ENCODE data around the gene CHCHD1. TPM values are rescaled to one million over a fixed set of nuclear protein-coding genes. Genes with fewer than 3 reads are reported as not detected.
"Not testable (repeated sequence)": the region's sequence is repeated elsewhere in the genome, so short reads cannot be mapped to it uniquely, and the experiment has no call there.

The CHCHD1 gene
- total RNA-seq = 1 to 10 TPM; 6.6 to 7.6 TPM
- total RNA-seq = 8.5 to 34.8 reads per million in 2 donors

DNA sequence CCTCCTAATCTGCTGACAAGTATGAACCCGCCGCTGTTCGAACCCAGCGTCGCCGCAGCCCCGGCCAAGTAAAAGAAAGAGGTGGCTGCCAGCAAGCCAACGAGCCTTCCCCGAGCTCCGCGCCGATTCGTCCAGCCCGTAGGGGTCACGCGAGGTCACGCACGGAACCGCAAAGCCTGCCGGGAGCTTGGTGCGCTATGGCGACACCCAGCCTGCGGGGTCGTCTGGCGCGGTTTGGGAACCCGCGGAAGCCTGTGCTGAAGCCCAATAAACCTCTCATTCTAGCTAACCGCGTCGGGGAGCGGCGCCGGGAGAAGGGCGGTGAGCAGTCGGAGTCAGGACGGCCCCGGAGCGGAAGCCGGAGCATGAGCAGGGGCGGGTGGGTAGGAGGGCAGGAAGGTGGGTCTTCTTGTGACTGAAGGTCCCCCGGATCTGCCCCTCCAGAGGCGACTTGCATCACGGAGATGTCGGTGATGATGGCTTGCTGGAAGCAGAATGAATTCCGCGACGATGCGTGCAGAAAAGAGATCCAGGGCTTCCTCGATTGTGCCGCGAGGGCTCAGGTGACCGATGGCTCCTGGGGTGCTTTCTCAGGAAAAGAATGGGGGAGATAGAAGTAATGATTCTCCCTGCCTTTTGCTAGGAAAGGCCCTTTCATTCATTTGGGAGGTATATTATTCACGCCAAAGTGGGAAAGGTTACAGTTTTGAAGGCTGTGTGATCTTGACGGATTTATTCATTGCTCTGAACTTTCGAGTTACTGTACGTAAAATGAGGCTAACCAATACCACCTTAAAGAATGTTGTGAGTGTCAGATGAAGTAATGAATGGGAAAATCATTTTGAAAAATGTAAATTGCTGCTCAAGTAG lies at the start of gene CHCHD1:
TSS of gene CHCHD1 (plus strand) at position 170 of the 870 bp plus-strand sequence. CDS start at position 198, 28 bp downstream.
- peak; percentile 70 for ATAC-seq
- H3K4me3 Mint-ChIP-seq = peak within 1 kb of the TSS; percentile 100
- peaks cover 2% of the 10 kb centered on the region for H3K36me3 Mint-ChIP-seq (ENCODE audit: low read depth)
- H3K4me1 Mint-ChIP-seq = peaks cover 46% of the 10 kb centered on the region
- H3K27me3 Mint-ChIP-seq = no peaks in the 10 kb centered on the region
- peak; percentile 82 to 86 (median 83) for DNase-seq
- H3K27ac Mint-ChIP-seq = peak within 1 kb of the TSS; percentile 97
- H3K9me3 ChIP-seq (ENCODE audit: control insufficient read depth, low read length, poor library complexity, severe bottlenecking) = no peaks in the 10 kb centered on the region

DNA sequence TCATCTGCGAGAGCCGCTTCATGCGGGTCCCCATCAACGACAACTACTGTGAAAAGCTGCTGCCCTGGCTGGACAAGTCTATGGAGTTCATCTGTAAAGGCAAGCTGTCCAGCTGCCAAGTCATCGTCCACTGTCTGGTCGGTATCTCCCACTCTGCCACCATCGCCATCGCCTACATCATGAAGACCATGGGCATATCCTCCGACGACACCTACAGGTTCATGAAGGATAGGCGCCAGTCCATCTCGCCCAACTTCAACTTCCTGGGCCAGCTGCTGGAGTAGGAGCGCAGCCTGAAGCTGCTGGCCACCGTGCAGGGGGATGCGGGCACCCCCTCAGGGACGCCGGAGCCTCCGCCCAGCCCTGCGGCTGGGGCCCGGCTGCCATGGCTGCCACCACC lies 49.4 kb upstream of the CHCHD1 start:
- H3K4me3 Mint-ChIP-seq = peak overlapping the region; percentile 36
- H3K9me3 ChIP-seq (ENCODE audit: control insufficient read depth, low read length, poor library complexity, severe bottlenecking) = no peaks in the 10 kb centered on the region
- H3K4me1 Mint-ChIP-seq = peaks cover 17% of the 10 kb centered on the region
- DNase-seq = no peak
- peaks cover 4% of the 10 kb centered on the region for H3K36me3 Mint-ChIP-seq (ENCODE audit: low read depth)
- ATAC-seq = no peak
- no peaks in the 10 kb centered on the region for H3K27me3 Mint-ChIP-seq
- no peak overlapping the region for H3K27ac Mint-ChIP-seq

DNA sequence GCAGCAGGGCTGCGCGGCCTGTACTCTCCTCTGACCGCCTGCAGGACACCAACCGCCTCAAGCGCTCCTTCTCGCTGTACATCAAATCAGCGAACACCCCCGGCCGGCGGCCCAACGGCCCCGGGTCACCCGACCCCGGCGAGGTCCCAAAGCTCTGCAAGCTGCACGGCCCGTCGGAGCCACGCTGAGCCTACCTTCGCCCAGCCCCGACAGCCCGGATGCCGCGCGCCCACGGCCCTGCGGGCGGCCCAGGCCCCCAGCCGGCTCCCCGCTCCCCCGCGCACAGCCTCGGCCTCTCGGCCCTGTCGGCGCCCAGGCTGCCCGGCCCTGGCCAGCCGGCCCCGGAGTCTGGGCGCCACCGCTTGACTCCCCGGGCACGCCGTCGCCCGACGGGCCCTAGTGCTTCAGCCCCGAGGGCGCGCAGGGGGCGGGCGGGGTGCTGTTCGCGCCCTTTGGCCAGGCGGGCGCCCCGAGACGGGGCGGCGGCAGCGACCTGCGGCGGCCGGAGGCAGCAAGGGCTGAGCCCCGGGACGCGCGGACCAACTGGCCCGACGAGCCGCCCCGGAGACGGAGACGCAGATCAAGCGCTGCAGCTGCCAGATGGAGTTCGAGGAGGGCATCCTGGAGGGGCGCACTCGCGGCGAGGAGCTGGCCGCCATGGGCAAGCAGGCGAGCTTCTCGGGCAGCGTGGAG lies 48.8 kb upstream of the CHCHD1 start:
- no peaks in the 10 kb centered on the region for H3K9me3 ChIP-seq (ENCODE audit: control insufficient read depth, low read length, poor library complexity, severe bottlenecking)
- DNase-seq (no peak), ATAC-seq (no peak)
- H3K4me3 Mint-ChIP-seq = no peak overlapping the region
- peaks cover 4% of the 10 kb centered on the region for H3K36me3 Mint-ChIP-seq (ENCODE audit: low read depth)
- H3K27me3 Mint-ChIP-seq = no peaks in the 10 kb centered on the region
- H3K27ac Mint-ChIP-seq = no peak overlapping the region
- peaks cover 17% of the 10 kb centered on the region for H3K4me1 Mint-ChIP-seq

DNA sequence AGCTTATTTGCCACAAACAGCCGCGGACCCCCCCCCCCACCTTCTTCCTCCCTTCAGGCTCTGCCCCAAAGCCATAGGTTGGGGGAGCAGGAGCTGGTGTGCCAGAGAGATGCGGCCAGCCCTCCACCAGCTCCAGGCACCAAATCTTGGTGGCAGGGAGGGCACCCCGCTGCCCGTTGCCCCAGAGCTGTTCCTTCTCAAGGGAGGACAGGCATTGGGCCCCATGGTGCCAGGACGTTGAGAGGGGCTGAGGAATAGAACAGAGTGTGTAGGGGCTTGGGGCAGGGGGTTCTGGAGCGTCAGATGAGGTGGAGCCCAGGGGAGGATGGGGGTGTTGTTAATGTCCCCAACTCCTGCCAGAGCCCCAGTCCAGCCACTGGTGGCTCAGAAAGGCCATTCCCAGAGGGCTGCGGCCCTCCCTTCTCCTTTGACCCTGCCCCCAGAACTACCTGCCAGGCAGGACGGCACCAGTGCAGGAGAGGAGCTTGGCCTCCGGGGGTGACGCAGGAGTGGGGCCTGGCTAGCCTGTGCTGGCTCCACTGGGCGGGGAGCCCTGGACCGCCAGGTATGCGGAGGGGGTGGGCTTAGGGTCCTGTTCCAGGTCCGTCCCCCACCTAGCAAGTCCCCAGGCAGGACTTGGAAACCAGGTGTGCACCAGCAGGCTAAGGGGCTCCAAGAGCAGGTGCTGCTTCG lies 47.7 kb upstream of the CHCHD1 start:
- Mint-ChIP-seq H3K4me3 (no peak overlapping the region), H3K36me3 (ENCODE audit: low read depth) (peaks cover 4% of the 10 kb centered on the region), H3K27me3 (no peaks in the 10 kb centered on the region), H3K27ac (no peak overlapping the region), H3K4me1 (peaks cover 17% of the 10 kb centered on the region)
- H3K9me3 ChIP-seq (ENCODE audit: control insufficient read depth, low read length, poor library complexity, severe bottlenecking) = no peaks in the 10 kb centered on the region
- no peak for DNase-seq
- ATAC-seq = no peak

DNA sequence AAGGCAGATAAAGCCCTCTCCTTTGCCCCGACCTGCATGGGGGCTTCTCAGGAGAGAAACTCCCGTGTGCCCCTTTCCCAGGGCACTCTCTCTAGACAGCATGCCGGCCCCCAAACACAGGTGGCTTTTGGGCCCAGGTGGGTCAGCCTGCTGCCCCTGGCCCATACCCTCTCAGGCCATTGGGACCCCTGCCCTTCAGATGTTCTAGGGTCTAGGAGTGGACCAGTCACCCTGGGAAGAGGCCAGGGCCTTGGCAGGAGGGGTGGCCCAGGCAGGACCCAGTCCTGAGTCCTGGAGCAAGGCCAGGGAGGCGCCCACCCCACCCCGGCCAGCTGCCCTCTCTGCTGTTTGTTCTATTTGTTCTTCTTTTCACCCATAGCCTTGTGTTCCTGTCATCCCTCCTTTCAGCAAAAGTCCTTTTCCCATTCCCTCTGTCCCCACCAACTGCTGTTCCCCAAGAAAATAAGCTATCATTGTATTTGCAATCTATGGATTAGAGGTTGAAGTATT lies 47.0 kb upstream of the CHCHD1 start:
- ATAC-seq = no peak
- Mint-ChIP-seq H3K27ac (no peak overlapping the region), H3K36me3 (ENCODE audit: low read depth) (peaks cover 4% of the 10 kb centered on the region)

DNA sequence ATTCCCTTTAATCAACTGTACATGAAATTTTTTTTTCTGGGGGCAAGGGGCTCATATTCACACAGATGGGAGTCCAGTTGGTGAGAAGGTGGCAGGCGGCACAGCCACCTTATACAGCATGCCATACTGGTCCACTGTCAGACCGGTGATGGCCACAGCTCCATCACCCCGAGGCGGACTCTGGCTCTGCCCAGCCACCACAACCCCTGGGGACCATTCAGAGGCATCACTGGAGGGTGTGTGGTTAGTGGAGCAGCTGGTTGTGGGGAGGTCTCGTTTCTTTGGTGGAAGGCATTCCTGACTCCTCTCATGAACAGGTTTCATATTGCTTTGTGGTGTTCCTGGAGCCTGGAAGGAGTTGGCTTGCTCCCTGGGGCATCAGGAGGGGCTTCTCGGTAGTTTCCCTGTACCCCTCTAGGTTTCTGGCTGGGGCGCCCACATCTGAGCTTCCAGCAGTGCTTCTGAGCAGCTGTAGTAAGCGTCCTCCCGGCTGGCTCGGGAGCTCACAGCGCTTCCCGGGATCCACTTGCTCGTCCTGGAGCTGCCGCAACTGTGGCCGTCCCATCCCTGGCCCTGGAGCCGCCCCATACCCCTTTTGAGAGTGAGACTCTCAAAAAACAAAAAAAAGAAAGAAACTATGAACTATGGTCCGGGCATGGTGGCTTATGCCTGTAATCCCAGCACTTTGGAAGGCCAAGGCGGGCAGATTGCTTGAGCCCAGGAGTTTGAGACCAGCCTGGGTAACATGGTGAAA lies 41.2 kb upstream of the CHCHD1 start:
- DNase-seq; H3K27me3 Mint-ChIP-seq; H3K9me3 ChIP-seq (ENCODE audit: control insufficient read depth, low read length, poor library complexity, severe bottlenecking); ATAC-seq; H3K36me3 Mint-ChIP-seq (ENCODE audit: low read depth); H3K27ac Mint-ChIP-seq; H3K4me3 Mint-ChIP-seq: not testable (repeated sequence)
- H3K4me1 Mint-ChIP-seq = peaks cover 12% of the 10 kb centered on the region

More for the DNA sequence above, 47.0 kb upstream of the CHCHD1 start:
- no peaks in the 10 kb centered on the region for H3K27me3 Mint-ChIP-seq
- no peak for DNase-seq
- no peak overlapping the region for H3K4me3 Mint-ChIP-seq
- H3K4me1 Mint-ChIP-seq = peaks cover 14% of the 10 kb centered on the region
- no peaks in the 10 kb centered on the region for H3K9me3 ChIP-seq (ENCODE audit: control insufficient read depth, low read length, poor library complexity, severe bottlenecking)

DNA sequence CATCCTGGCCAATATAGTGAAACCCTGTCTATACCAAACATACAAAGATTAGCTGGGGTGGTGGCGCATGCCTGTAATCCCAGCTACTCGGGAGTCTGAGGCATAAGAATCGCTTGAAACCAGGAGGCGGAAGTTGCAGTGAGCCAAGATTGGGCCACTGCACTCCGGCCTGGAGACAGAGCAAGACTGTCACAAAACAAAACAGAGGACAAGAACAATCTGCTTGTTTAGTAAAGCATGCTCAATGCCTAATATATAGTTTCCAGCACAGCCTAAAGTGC lies 39.5 kb upstream of the CHCHD1 start:
- no peak for ATAC-seq
- no peak for DNase-seq
- no peaks in the 10 kb centered on the region for H3K9me3 ChIP-seq (ENCODE audit: control insufficient read depth, low read length, poor library complexity, severe bottlenecking)
- H3K4me1 Mint-ChIP-seq = peaks cover 17% of the 10 kb centered on the region
- H3K27me3 Mint-ChIP-seq = no peaks in the 10 kb centered on the region
- peaks cover 5% of the 10 kb centered on the region for H3K36me3 Mint-ChIP-seq (ENCODE audit: low read depth)
- H3K27ac Mint-ChIP-seq = peak overlapping the region; percentile 100
- peak overlapping the region; percentile 47 for H3K4me3 Mint-ChIP-seq

DNA sequence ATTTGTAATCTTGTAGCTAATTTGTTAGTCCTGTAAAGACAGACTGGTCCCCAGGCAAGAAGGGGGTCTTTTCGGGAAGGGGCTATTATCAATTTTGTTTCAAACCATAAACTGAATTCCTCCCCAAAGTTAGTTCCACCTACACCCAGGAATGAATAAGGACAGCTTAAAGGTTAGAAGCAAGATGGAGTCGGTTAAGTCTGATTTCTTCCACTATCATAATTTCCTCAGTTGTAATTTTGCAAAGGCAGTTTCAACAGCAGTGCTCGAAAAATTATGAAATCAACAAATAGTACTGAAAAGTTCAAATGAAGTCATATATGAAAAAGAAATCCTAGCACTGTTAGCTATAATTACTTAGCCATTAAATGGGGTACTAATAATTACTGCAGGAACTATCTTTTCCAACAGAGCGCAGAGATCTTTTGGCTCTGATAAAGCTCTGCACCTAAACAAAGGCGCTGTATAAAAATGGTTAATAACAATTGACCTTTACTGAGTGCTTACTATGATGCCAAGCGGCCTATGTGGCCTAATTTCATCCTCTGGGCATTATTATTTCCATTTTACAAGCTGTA lies 38.4 kb upstream of the CHCHD1 start:
- H3K36me3 Mint-ChIP-seq (ENCODE audit: low read depth) = peaks cover 5% of the 10 kb centered on the region
- H3K27me3 Mint-ChIP-seq = no peaks in the 10 kb centered on the region
- no peak for DNase-seq
- H3K4me3 Mint-ChIP-seq = peak overlapping the region; percentile 100
- peaks cover 17% of the 10 kb centered on the region for H3K4me1 Mint-ChIP-seq
- H3K9me3 ChIP-seq (ENCODE audit: control insufficient read depth, low read length, poor library complexity, severe bottlenecking) = no peaks in the 10 kb centered on the region
- no peak for ATAC-seq
- H3K27ac Mint-ChIP-seq = peak overlapping the region; percentile 100

DNA sequence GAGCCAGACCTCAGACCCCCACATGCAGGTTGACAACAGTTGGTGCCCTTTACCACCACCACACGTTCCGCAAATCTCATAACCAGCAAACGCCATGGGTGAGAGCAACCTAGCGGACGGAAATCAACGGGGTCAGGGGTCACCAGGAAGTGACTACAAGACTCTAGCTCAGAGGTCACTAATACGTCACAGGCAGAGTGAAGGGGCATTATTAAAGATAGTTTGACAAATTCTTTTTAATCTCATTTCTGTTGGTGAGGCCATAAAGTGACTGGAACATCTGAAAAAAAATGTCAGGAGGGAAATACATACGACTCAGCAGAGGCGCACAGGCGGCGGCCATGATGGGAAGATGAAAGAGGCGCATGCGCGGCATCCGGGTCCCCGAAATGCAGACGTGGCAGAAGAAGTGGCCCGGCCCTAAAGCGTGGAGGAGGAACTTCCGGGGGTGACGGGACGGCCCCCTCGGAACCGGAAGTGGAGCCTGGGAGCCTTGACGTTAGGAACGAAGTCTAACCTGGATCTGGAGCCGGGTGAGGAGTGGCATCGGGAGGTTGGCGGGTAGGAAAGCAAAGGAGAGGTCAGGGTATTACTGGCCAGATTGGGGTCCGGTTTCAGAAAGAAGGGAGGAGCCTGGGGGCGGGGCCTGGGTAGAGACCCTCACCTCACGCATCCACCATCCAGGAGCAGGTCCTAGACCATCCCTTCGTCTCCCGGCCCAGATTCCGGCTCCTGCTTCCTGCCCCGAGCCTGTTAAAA lies 37.8 kb upstream of the CHCHD1 start, which contains the start of gene SEC24C:
TSS of gene SEC24C (plus strand) at position 468 of the 759 bp plus-strand sequence. CDS start 2,461 bp downstream, outside the sequence.
- peaks cover 5% of the 10 kb centered on the region for H3K36me3 Mint-ChIP-seq (ENCODE audit: low read depth)

DNA sequence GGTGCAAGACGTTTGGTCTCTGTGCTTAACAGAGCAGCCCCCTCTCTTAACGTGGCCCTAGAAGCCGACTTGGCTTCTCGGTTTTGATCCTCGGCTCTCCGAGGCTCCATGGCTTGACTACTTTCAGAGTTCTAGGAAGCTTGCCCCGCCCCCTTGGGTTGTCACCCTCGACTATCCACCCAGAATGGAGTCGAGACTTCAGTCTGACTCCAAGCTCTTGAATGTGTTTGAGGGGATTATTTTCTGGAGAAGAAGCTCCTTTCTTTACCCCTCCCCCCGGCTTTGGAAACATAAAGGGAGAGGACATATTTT lies 37.2 kb upstream of the CHCHD1 start:
- peak overlapping the region; percentile 100 for H3K27ac Mint-ChIP-seq
- peaks cover 24% of the 10 kb centered on the region for H3K4me1 Mint-ChIP-seq
- DNase-seq (peak in 2 of 3 donors; percentile 29 to 41), ATAC-seq (peak; percentile 42)
- peak overlapping the region; percentile 100 for H3K4me3 Mint-ChIP-seq
- no peaks in the 10 kb centered on the region for H3K9me3 ChIP-seq (ENCODE audit: control insufficient read depth, low read length, poor library complexity, severe bottlenecking)
- H3K36me3 Mint-ChIP-seq (ENCODE audit: low read depth) = peaks cover 5% of the 10 kb centered on the region
- H3K27me3 Mint-ChIP-seq = no peaks in the 10 kb centered on the region

More for the DNA sequence above, 37.8 kb upstream of the CHCHD1 start, which contains the start of gene SEC24C:
- ATAC-seq (peak; percentile 89), DNase-seq (peak; percentile 90 to 92 (median 91))
- Mint-ChIP-seq H3K27ac (peak within 1 kb of the TSS; percentile 100), H3K4me3 (peak within 1 kb of the TSS; percentile 100), H3K4me1 (peaks cover 20% of the 10 kb centered on the region), H3K27me3 (no peaks in the 10 kb centered on the region)
- no peaks in the 10 kb centered on the region for H3K9me3 ChIP-seq (ENCODE audit: control insufficient read depth, low read length, poor library complexity, severe bottlenecking)

DNA sequence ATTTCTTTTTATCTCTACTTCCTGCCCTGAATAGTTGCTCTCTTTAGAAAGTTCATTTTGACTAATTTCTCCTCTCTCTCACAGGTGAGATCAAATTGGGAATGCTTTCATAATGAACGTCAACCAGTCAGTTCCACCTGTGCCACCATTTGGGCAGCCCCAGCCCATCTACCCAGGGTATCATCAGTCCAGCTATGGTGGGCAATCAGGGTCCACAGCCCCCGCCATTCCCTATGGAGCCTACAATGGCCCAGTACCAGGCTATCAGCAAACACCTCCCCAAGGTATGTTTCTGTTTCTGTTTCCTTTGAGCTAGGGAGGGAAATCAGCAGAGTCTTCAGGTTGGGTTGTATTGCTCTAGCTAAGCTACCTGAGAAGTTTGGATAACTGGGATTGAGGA lies 35.1 kb upstream of the CHCHD1 start:
- no peak for ATAC-seq
- Mint-ChIP-seq H3K4me3 (peak overlapping the region; percentile 73), H3K4me1 (peaks cover 38% of the 10 kb centered on the region), H3K27ac (peak overlapping the region; percentile 16), H3K27me3 (no peaks in the 10 kb centered on the region), H3K36me3 (ENCODE audit: low read depth) (peaks cover 13% of the 10 kb centered on the region)
- DNase-seq = no peak
- H3K9me3 ChIP-seq (ENCODE audit: control insufficient read depth, low read length, poor library complexity, severe bottlenecking) = no peaks in the 10 kb centered on the region

DNA sequence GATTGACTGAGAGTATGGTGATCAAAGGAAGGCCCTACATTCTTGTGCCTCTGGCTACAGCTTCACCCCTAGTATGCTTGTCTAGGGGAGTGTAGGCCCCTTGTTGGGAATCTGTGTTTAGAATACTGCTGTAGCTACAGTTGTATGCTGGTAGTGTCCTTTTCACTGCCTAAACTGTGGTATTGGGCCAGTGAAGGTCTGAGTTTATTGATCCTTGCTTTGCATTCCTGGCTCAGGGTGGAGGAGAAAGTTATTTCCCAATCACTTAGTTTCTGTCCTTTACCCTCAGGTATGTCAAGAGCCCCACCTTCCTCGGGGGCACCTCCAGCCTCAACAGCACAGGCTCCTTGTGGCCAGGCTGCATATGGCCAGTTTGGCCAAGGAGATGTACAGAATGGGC lies 31.0 kb upstream of the CHCHD1 start:
- Mint-ChIP-seq H3K4me1 (peaks cover 29% of the 10 kb centered on the region), H3K27ac (no peak overlapping the region), H3K4me3 (no peak overlapping the region)

More for the DNA sequence above, 31.0 kb upstream of the CHCHD1 start:
- H3K36me3 Mint-ChIP-seq (ENCODE audit: low read depth) = peaks cover 11% of the 10 kb centered on the region
- ATAC-seq (no peak), DNase-seq (no peak)
- H3K9me3 ChIP-seq (ENCODE audit: control insufficient read depth, low read length, poor library complexity, severe bottlenecking) = no peaks in the 10 kb centered on the region
- no peaks in the 10 kb centered on the region for H3K27me3 Mint-ChIP-seq
